Fibroblast of skin of right quadriceps (primary cell): Measurements from ENCODE around the gene MUSTN1.

Source experiments
- DNase-seq: peaks from one replicate; pipeline ENCODE4 v3.0.0-alpha.2; 2013

Gene MUSTN1

GRCh38 chr3:52851348-52851747 is 16.5 kb upstream of the MUSTN1 start:
- peak; percentile 19 for DNase-seq

- no peak for DNase-seq
Measured at GRCh38 chr3:52849656-52850055, 14.8 kb upstream of the MUSTN1 start.

GRCh38 chr3:52848617-52849016 is 13.8 kb upstream of the MUSTN1 start:
- peak; percentile 76 for DNase-seq

- no peak for DNase-seq
Measured at GRCh38 chr3:52847726-52848125, 12.9 kb upstream of the MUSTN1 start.

- no peak for DNase-seq
Measured at GRCh38 chr3:52847241-52847640, 12.4 kb upstream of the MUSTN1 start.

GRCh38 chr3:52846432-52846965 is 11.7 kb upstream of the MUSTN1 start:
- no peak for DNase-seq

GRCh38 chr3:52845691-52846431 is 11.0 kb upstream of the MUSTN1 start:
- DNase-seq = no peak

GRCh38 chr3:52845157-52845556 is 10.3 kb upstream of the MUSTN1 start:
- DNase-seq = no peak

GRCh38 chr3:52844290-52844975 is 9.6 kb upstream of the MUSTN1 start:
- no peak for DNase-seq

- no peak for DNase-seq
Measured at GRCh38 chr3:52843881-52844280, 9.1 kb upstream of the MUSTN1 start.

GRCh38 chr3:52843108-52843865 is 8.5 kb upstream of the MUSTN1 start:
- DNase-seq = no peak

GRCh38 chr3:52842424-52842823 is 7.6 kb upstream of the MUSTN1 start:
- no peak for DNase-seq

- DNase-seq = no peak
Measured at GRCh38 chr3:52841981-52842340, 7.1 kb upstream of the MUSTN1 start.

- no peak for DNase-seq
Measured at GRCh38 chr3:52841211-52841980, 6.6 kb upstream of the MUSTN1 start.

GRCh38 chr3:52839892-52840545 is 5.2 kb upstream of the MUSTN1 start:
- DNase-seq = no peak

- DNase-seq = no peak
Measured at GRCh38 chr3:52839268-52839575, 4.4 kb upstream of the MUSTN1 start.

- DNase-seq = no peak
Measured at GRCh38 chr3:52838561-52839267, 3.9 kb upstream of the MUSTN1 start.

GRCh38 chr3:52836986-52837385 is 2.2 kb upstream of the MUSTN1 start:
- no peak for DNase-seq

GRCh38 chr3:52836471-52836845 is 1.6 kb upstream of the MUSTN1 start:
- DNase-seq = no peak

GRCh38 chr3:52835766-52836470 is 1.1 kb upstream of the MUSTN1 start:
- DNase-seq = no peak

GRCh38 chr3:52833202-52833601 is 1.6 kb downstream of the MUSTN1 start:
- DNase-seq = no peak
